ENCODE data around the gene OR1B1.

- TF ChIP-seq CTCF (conservative IDR thresholded peaks at IDR 0.05; ENCODE audit: low read depth, low read length) (no peak), EZH2 (IDR thresholded peaks at IDR 0.05; ENCODE audit: borderline replicate concordance, low read depth, low read length, poor library complexity, severe bottlenecking) (no peak)
Observed at GRCh38 chr9:122606587-122606986, 50.8 kb downstream of the OR1B1 start.
